Activated CD8-positive, alpha-beta T cell treated with anti-CD3 and anti-CD28 coated beads, Interleukin-2, amount 10 ng/mL, durations not matched to agents 7 days and 5 days (primary cell): ENCODE data around the gene TAPBP. TPM values are rescaled to one million over a fixed set of nuclear protein-coding genes. Genes with fewer than 3 reads are reported as not detected.

ENCODE experiments used
- ATAC-seq: fragments of 150-1000 bp; cut with Tn5 transposase; one replicate; pipeline ENCODE4 v1.10.0; 2021; ENCODE audit warnings: moderate library complexity
- CTCF ChIA-PET: fragments of 350-600 bp; sonication (Branson Sonifier 250); formaldehyde crosslinking; loops from one replicate; lab custom pipeline; 2021; ENCODE audit warnings: antibody characterized with exemption; lab: Charles Lee
- POLR2A ChIA-PET: fragments of 350-600 bp; sonication (Branson Sonifier 250); formaldehyde crosslinking; loops from one replicate; lab custom pipeline; 2021; ENCODE audit warnings: antibody characterized with exemption; lab: Charles Lee
- DNase-seq: peaks from one replicate; pipeline ENCODE4 v3.0.0-alpha.2; 2020
- H3K27ac Mint-ChIP-seq: one replicate; pipeline ENCODE4 v1.8.0; 2021; ENCODE audit warnings: mild to moderate bottlenecking, mixed read lengths
- H3K27me3 Mint-ChIP-seq: one replicate; pipeline ENCODE4 v1.8.0; 2021; ENCODE audit warnings: low read depth, mixed read lengths
- H3K36me3 Mint-ChIP-seq: one replicate; pipeline ENCODE4 v1.8.0; 2021; ENCODE audit warnings: low read depth, mixed read lengths
- H3K4me1 Mint-ChIP-seq: one replicate; pipeline ENCODE4 v1.8.0; 2021; ENCODE audit warnings: low read depth, mixed read lengths
- H3K4me3 Mint-ChIP-seq: one replicate; pipeline ENCODE4 v1.8.0; 2021; ENCODE audit warnings: mild to moderate bottlenecking, mixed read lengths
- H3K9me3 Mint-ChIP-seq: one replicate; pipeline ENCODE4 v1.8.0; 2022; ENCODE audit warnings: mixed read lengths; ENCODE audit not compliant: insufficient read depth
- microRNA-seq: library from miRNA; unstranded; fragments of <30 nt; microRNA quantifications from one replicate; pipeline ENCODE4 v1.2.0, GENCODE V29; 2022
- total RNA-seq, 2 experiments: library from RNA; stranded (reverse); gene quantifications; one replicate each; pipeline ENCODE4 v1.2.3, GENCODE V29; 2021

TAPBP gene
- total RNA-seq, 2 experiments from 2014 or later = 245 to 252 TPM

- ATAC-seq (no peak), DNase-seq (no peak)
- Mint-ChIP-seq H3K9me3 (no peaks in the 10 kb centered on the region), H3K27ac (no peak overlapping the region), H3K4me3 (no peak overlapping the region), H3K4me1 (peaks cover 3% of the 10 kb centered on the region), H3K27me3 (no peaks in the 10 kb centered on the region), H3K36me3 (peaks cover 45% of the 10 kb centered on the region)
- CTCF ChIA-PET = interaction anchor here (2.5 kb wide), 1 partner anchor 10 kb away, joined by 14 read pairs; no protein-coding TSS in a partner anchor
- POLR2A ChIA-PET = interaction anchor here (0.6 kb wide), 1 partner anchor 158 kb away, joined by 3 read pairs; no protein-coding TSS in a partner anchor
These were observed 54.8 kb downstream of the TAPBP start for GRCh38 chr6:33259032-33259431.

DNA sequence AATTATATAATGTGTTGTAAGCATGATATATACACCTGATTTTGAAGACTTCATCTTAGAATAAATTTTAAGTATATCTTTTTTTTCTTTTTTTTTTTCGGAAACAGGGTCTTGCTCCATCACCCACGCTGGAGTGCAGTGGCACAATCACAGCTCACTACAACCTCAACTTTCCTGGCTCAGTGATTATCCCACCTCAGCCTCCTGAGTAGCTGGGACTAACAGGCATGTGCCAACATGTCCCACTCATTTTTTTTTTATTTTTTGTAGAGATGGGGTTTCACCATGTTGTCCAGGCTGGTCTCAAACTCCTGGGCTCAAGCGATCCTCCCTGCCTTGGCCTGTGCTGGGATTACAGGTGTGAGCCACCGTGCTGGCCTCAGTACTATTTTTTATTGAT is 59.3 kb downstream of the TAPBP start:
- Mint-ChIP-seq H3K4me1 (peaks cover 25% of the 10 kb centered on the region), H3K27ac (no peak overlapping the region), H3K4me3 (no peak overlapping the region), H3K27me3 (no peaks in the 10 kb centered on the region), H3K36me3 (peaks cover 46% of the 10 kb centered on the region), H3K9me3 (no peaks in the 10 kb centered on the region)
- CTCF ChIA-PET = interaction anchor here (0.6 to 1.4 kb wide), 8 partner anchors 15 to 130 kb away, joined by 3 to 5 read pairs (median 3); partner anchors contain the start of gene RING1
- ATAC-seq (no peak), DNase-seq (no peak)
- POLR2A ChIA-PET = interaction anchor here (0.6 to 0.7 kb wide), 2 partner anchors 17 to 22 kb away, joined by 3 to 4 read pairs; partner anchors contain the start of genes B3GALT4, RPS18 and VPS52

- Mint-ChIP-seq H3K27ac (no peak overlapping the region), H3K4me3 (no peak overlapping the region), H3K36me3 (peaks cover 37% of the 10 kb centered on the region), H3K9me3 (no peaks in the 10 kb centered on the region), H3K4me1 (peaks cover 37% of the 10 kb centered on the region), H3K27me3 (no peaks in the 10 kb centered on the region)
- ChIA-PET POLR2A (no interaction called here), CTCF (interaction anchor here (1.0 kb wide), 1 partner anchor 10 kb away, joined by 3 read pairs; no protein-coding TSS in a partner anchor)
- ATAC-seq (no peak), DNase-seq (no peak)
These were observed 61.1 kb downstream of the TAPBP start for GRCh38 chr6:33252759-33253158.

DNA sequence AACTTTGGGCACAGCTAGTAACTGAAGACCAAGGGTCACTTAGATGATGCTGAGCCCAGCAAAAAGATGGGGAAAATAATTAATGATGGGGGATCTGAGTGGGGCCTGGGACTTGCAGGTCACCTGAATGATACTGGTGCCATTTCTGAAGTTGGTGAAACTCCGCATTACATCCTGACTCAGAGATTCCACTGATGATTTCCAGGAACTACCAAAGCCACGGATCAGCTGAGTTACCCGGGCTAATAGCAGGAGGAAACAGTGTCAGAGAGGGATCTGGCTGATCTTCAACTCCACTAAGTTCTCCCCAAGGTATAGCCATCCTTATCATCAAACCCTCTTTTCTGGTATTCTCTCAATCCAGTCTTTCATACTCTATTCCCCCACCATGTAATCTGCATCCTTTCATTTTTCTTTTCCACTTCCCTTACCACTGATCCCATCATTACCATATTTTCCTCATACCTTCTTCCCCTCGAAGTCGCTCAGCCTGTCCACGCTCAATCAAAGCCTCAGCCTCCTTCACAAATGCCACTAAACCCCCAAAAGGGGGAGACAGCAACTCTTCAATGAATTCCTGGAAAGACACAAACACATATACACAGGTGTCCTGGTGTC is 62.4 kb downstream of the TAPBP start:
- ChIA-PET POLR2A (no interaction called here), CTCF (interaction anchor here (0.9 to 6.4 kb wide), 6 partner anchors 12 to 124 kb away, joined by 3 to 135 read pairs (median 12); partner anchors contain the start of genes RING1, RXRB and SLC39A7)
- Mint-ChIP-seq H3K9me3 (no peaks in the 10 kb centered on the region), H3K27me3 (peaks cover 3% of the 10 kb centered on the region), H3K27ac (peak overlapping the region; percentile 21), H3K4me1 (peaks cover 37% of the 10 kb centered on the region), H3K36me3 (peaks cover 36% of the 10 kb centered on the region), H3K4me3 (no peak overlapping the region)
- ATAC-seq (no peak), DNase-seq (no peak)

DNA sequence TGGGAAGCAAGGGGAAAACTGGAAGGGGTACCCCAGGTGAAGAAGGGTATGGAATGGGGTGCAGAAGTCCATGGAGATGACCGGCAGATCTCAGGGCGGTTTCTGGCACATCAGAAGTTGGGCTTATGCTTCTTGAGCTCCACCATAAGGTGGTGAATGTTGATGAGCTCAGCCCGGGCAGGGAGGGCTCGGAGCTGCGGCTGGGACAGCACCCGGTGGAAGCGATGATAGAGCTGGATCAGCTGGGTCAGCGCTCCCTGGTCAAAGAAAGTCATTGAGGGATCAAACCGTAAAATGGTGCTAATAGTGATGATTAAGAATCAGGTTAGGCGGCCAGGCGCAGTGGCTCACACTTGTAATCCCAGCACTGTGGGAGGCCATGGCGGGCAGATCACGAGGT is 63.1 kb downstream of the TAPBP start:
- ChIA-PET CTCF (interaction anchor here (1.4 to 6.4 kb wide), 8 partner anchors 21 to 131 kb away, joined by 3 to 135 read pairs (median 18); partner anchors contain the start of genes B3GALT4, PFDN6, RING1 and RPS18), POLR2A (interaction anchor here (0.6 to 0.9 kb wide), 2 partner anchors 21 to 27 kb away, joined by 5 to 6 read pairs; partner anchors contain the start of genes B3GALT4, RPS18 and VPS52)
- no peak for DNase-seq
- peaks cover 37% of the 10 kb centered on the region for H3K4me1 Mint-ChIP-seq
- peak overlapping the region; percentile 92 for H3K27ac Mint-ChIP-seq
- no peaks in the 10 kb centered on the region for H3K9me3 Mint-ChIP-seq
- H3K36me3 Mint-ChIP-seq = peaks cover 33% of the 10 kb centered on the region
- H3K27me3 Mint-ChIP-seq = peaks cover 3% of the 10 kb centered on the region
- H3K4me3 Mint-ChIP-seq = peak overlapping the region; percentile 88
- ATAC-seq = no peak

GRCh38 chr6:33249732-33250630 is 63.9 kb downstream of the TAPBP start:
- ATAC-seq = no peak
- POLR2A ChIA-PET = interaction anchor here (0.6 to 2.7 kb wide), 16 partner anchors 21 to 461 kb away, joined by 3 to 30 read pairs (median 4); partner anchors contain the start of genes B3GALT4, HSD17B8, RPS18 and VPS52

More at GRCh38 chr6:33249732-33250630, 63.9 kb downstream of the TAPBP start:
- peak overlapping the region; percentile 92 for H3K27ac Mint-ChIP-seq
- peak overlapping the region; percentile 88 for H3K4me3 Mint-ChIP-seq
- no peaks in the 10 kb centered on the region for H3K9me3 Mint-ChIP-seq
- DNase-seq = no peak
- H3K36me3 Mint-ChIP-seq = peaks cover 31% of the 10 kb centered on the region
- peaks cover 3% of the 10 kb centered on the region for H3K27me3 Mint-ChIP-seq
- CTCF ChIA-PET = interaction anchor here (0.7 to 6.4 kb wide), 29 partner anchors 8 to 381 kb away, joined by 3 to 135 read pairs (median 9); partner anchors contain the start of genes B3GALT4, HLA-DPA1, HSD17B8 and PFDN6
- H3K4me1 Mint-ChIP-seq = peaks cover 37% of the 10 kb centered on the region

Small RNA genes within 50 kb of the gene (microRNA-seq; reads per million reads assigned to microRNA genes)
- gene MIR6834 (1.7 reads per million), gene MIR6873 (not detected)

Other genes with a start within 250 kb of the TAPBP start
- 10 to 100 TPM; 39.1 to 40.0 TPM for gene HLA-DPA1, start 240.4 kb downstream of the TAPBP start, total RNA-seq
- gene HLA-DPB1, start 238.1 kb downstream of the TAPBP start, total RNA-seq = 10 to 100 TPM; 21.0 to 22.8 TPM
- gene COL11A2, start 121.6 kb downstream of the TAPBP start, total RNA-seq = under 1 TPM; 0.71 to 0.83 TPM
- 10 to 100 TPM; 33.5 to 34.5 TPM for gene RXRB, start 113.4 kb downstream of the TAPBP start, total RNA-seq
- 10 to 100 TPM; 45.6 to 50.8 TPM for gene SLC39A7, start 113.2 kb downstream of the TAPBP start, total RNA-seq
- 10 to 100 TPM; 13.9 to 14.1 TPM for gene HSD17B8, start 109.4 kb downstream of the TAPBP start, total RNA-seq
- 10 to 100 TPM; 39.8 to 44.6 TPM for gene RING1, start 105.6 kb downstream of the TAPBP start, total RNA-seq
- gene VPS52, start 42.2 kb downstream of the TAPBP start, total RNA-seq = 10 to 100 TPM; 59.3 to 59.5 TPM
- 1,000 to 10,000 TPM; 2,792 to 2,813 TPM for gene RPS18, start 42.0 kb downstream of the TAPBP start, total RNA-seq
- gene B3GALT4, start 37.0 kb downstream of the TAPBP start, total RNA-seq = 10 to 100 TPM; 12.2 to 12.8 TPM
- gene WDR46, start 24.8 kb downstream of the TAPBP start, total RNA-seq = 10 to 100 TPM; 66.7 to 68.9 TPM
- gene PFDN6, start 24.5 kb downstream of the TAPBP start, total RNA-seq = 10 to 100 TPM; 72.0 to 78.4 TPM
- gene RGL2, start 15.1 kb downstream of the TAPBP start, total RNA-seq = 10 to 100 TPM; 50.8 to 58.2 TPM
- 10 to 100 TPM; 10.7 to 11.1 TPM for gene ZBTB22, start 3.7 kb upstream of the TAPBP start, total RNA-seq
- 100 to 1,000 TPM; 112 to 114 TPM for gene DAXX, start 8.9 kb upstream of the TAPBP start, total RNA-seq
- gene KIFC1, start 77.7 kb upstream of the TAPBP start, total RNA-seq = 100 to 1,000 TPM; 175 to 180 TPM
- gene PHF1, start 96.9 kb upstream of the TAPBP start, total RNA-seq = 10 to 100 TPM; 35.9 to 36.5 TPM
- gene CUTA, start 104.0 kb upstream of the TAPBP start, total RNA-seq = 100 to 1,000 TPM; 179 to 187 TPM
- 10 to 100 TPM; 42.0 to 48.2 TPM for gene SYNGAP1, start 106.0 kb upstream of the TAPBP start, total RNA-seq
- 1 to 10 TPM; 7.3 to 9.0 TPM for gene ZBTB9, start 140.5 kb upstream of the TAPBP start, total RNA-seq